Esophagus squamous epithelium (tissue), 4 donors: ENCODE measurements around the gene WDR37.

Experiments used
- POLR2A ChIP-seq, 4 donors: fragments of 450-650 bp; IDR thresholded peaks; one replicate each; pipeline ENCODE4 v1.6.1; 2017; ENCODE audit warnings: antibody characterized with exemption in 4 of 4, mild to moderate bottlenecking in 4 of 4, moderate library complexity in 3 of 4
- TF ChIP-seq, protein P1 (sequence below), 6 experiments: fragments of 450-650 bp in 4 of 6; fragments of 200-600 bp in 2 of 6; sonication (generic) in 2 of 6; IDR thresholded peaks; one replicate each; pipeline ENCODE4 v1.5.1; 2016 to 2019; ENCODE audit warnings: antibody characterized with exemption in 6 of 6, mild to moderate bottlenecking in 4 of 6, moderate library complexity in 4 of 6

DNA sequence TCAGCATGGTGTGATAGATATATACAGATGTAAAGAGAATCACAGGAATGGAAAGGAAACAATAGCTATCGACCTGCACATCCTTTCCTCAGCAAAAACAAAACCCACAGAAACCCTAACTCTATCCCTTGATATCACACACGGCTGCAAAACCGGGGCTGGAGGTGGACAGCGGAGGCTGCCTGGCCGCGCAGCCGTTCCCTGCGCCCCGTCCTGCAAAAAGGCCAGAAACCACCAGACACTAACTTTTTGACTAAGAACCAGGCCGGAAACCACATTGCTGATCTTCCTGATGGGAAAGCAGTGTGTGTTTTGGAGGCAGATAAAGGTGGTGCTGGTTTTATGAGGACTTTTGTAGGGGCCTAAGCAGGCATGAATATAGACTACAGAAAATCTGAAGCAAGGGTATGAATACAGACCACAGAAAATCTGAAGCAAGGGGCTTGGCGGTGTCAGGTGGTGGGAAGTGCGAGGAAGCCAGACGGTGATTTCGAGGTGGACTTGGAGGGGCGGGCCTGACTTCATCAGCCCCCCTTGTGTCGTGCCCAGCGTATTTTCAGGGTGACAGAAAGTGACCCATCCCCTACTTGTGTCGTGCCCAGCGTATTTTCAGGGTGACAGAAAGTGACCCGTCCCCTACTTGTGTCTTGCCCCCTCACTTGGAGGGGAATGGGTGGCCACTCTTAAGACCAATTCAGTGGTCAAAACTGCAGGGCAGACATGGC is 123.3 kb downstream of the WDR37 start:
- TF ChIP-seq POLR2A (IDR thresholded peaks at IDR 0.05) = no peak
- TF ChIP-seq, protein P1, sequence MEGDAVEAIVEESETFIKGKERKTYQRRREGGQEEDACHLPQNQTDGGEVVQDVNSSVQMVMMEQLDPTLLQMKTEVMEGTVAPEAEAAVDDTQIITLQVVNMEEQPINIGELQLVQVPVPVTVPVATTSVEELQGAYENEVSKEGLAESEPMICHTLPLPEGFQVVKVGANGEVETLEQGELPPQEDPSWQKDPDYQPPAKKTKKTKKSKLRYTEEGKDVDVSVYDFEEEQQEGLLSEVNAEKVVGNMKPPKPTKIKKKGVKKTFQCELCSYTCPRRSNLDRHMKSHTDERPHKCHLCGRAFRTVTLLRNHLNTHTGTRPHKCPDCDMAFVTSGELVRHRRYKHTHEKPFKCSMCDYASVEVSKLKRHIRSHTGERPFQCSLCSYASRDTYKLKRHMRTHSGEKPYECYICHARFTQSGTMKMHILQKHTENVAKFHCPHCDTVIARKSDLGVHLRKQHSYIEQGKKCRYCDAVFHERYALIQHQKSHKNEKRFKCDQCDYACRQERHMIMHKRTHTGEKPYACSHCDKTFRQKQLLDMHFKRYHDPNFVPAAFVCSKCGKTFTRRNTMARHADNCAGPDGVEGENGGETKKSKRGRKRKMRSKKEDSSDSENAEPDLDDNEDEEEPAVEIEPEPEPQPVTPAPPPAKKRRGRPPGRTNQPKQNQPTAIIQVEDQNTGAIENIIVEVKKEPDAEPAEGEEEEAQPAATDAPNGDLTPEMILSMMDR (IDR thresholded peaks at IDR 0.05) = no peak
